ENCODE results near the gene HOMEZ. TPM values are rescaled to one million over a fixed set of nuclear protein-coding genes. Genes with fewer than 3 reads are reported as not detected.

The HOMEZ gene
- total RNA-seq, 1 donor from 2014 or later: 26.0 TPM

Other genes starting within 250 kb of the HOMEZ start
- gene PSMB11, start 243.9 kb downstream of the HOMEZ start, total RNA-seq: not detected
- 22.1 TPM for gene CDH24, start 228.6 kb downstream of the HOMEZ start, total RNA-seq
- 196 TPM for gene ACIN1, start 191.0 kb downstream of the HOMEZ start, total RNA-seq
- gene C14orf119, start 190.6 kb downstream of the HOMEZ start, total RNA-seq: 46.1 TPM
- not detected for gene CIROP, start 181.1 kb downstream of the HOMEZ start, total RNA-seq
- 0.20 TPM for gene CEBPE, start 166.9 kb downstream of the HOMEZ start, total RNA-seq
- gene SLC7A8, start 102.5 kb downstream of the HOMEZ start, total RNA-seq: 98.5 TPM
- 0.20 TPM for gene RNF212B, start 48.2 kb downstream of the HOMEZ start, total RNA-seq
- gene PPP1R3E, start 16.7 kb upstream of the HOMEZ start, total RNA-seq: 24.4 TPM
- 54.2 TPM for gene BCL2L2, start 20.7 kb upstream of the HOMEZ start, total RNA-seq
- 186 TPM for gene PABPN1, start 35.3 kb upstream of the HOMEZ start, total RNA-seq
- gene SLC22A17, start 66.8 kb upstream of the HOMEZ start, total RNA-seq: 64.3 TPM
- 10.8 TPM for gene EFS, start 79.0 kb upstream of the HOMEZ start, total RNA-seq
- gene IL25, start 86.7 kb upstream of the HOMEZ start, total RNA-seq: not detected
- 2.2 TPM for gene CMTM5, start 90.9 kb upstream of the HOMEZ start, total RNA-seq
- not detected for gene MYH6, start 122.1 kb upstream of the HOMEZ start, total RNA-seq
- 0.12 TPM for gene MYH7, start 149.5 kb upstream of the HOMEZ start, total RNA-seq
- 22.9 TPM for gene NGDN, start 183.6 kb upstream of the HOMEZ start, total RNA-seq